ENCODE measurements around the gene MRPS24.
A peak's percentile ranks its signal among the peaks of the same experiment; 100 is the strongest.

Gene MRPS24

DNA sequence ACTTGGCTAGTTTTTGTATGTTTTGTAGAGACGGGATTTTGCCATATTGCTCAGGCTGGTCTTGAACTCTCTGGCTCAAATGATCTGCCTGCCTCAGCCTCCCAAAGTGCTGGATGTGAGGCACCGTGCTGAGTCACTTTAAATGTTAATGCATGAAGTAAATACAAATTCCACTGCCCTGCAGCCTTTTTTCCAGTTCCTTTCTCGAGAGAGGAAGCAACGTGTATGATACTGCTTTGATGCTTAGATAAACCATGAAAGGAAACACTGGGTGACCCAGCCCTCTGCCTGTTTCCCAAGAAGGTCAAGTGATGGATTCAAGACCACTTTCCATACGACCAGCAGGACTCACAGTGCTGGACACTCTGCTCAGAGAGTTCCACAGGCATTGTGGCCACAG lies 11.3 kb upstream of the MRPS24 start:
- H2BK120ac ChIP-seq (ENCODE audit: low read depth, low read length) = no peak overlapping the region
- H4K5ac ChIP-seq (ENCODE audit: low read length) = no peak overlapping the region
- WGBS (ENCODE audit: extremely low coverage, insufficient coverage, low lambda C conversion rate) = no CpG with 5 or more reads among the region's 5 CpGs
- DNase-seq = peak; percentile 8
- H3K23ac ChIP-seq (ENCODE audit: low read length) = no peak overlapping the region
- no peak overlapping the region for H3K9ac ChIP-seq (ENCODE audit: low read length)
- H3K18ac ChIP-seq (ENCODE audit: low read length) = no peak overlapping the region
- H3K56ac ChIP-seq (ENCODE audit: low read length) = no peak overlapping the region
- no peaks in the 10 kb centered on the region for H3K79me1 ChIP-seq (ENCODE audit: low read length)
- no peak overlapping the region for H3K27ac ChIP-seq (ENCODE audit: low read depth, low read length)
- no peaks in the 10 kb centered on the region for H3K79me2 ChIP-seq (ENCODE audit: control insufficient read depth, insufficient read depth, low read length)
- H2BK5ac ChIP-seq (ENCODE audit: low read length) = no peak overlapping the region
- H3K4ac ChIP-seq (ENCODE audit: low read depth, low read length) = no peak overlapping the region
- H3K4me3 ChIP-seq (ENCODE audit: low read length) = no peak overlapping the region
- H4K8ac ChIP-seq (ENCODE audit: low read depth, low read length) = no peak overlapping the region
- no peaks in the 10 kb centered on the region for H3K4me1 ChIP-seq (ENCODE audit: control insufficient read depth, low read depth, low read length)
- no peak overlapping the region for H3K4me2 ChIP-seq (ENCODE audit: low read length)
- no peak overlapping the region for H2BK15ac ChIP-seq (replicated peaks; ENCODE audit: low read depth)
- H3K27me3 ChIP-seq (ENCODE audit: insufficient read depth, low read length, poor library complexity) = no peaks in the 10 kb centered on the region
- H2AK5ac ChIP-seq (ENCODE audit: low read length) = no peak overlapping the region
- peaks cover 1% of the 10 kb centered on the region for H3K36me3 ChIP-seq (ENCODE audit: control insufficient read depth, insufficient read depth, low read length)

DNA sequence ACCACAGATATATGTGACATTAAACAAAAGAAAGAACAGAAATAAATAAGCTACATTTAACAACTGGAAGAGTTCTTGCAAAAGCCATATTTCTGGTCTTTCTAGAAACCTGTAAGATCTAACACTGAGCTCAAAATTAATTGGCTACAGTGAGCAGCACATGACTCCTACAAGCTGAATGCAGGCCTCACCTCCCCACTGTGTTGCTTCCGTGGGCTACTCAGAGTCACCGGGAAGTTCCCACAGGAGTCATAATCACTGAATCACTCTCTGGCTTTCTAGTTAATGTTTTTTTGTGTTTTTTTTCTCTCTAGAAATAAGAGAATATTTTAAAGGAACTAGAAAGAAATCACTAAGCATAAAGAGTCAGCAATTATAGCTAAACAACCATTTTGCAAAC lies 10.2 kb upstream of the MRPS24 start:
- no peak overlapping the region for H2AK5ac ChIP-seq (ENCODE audit: low read length)
- H2BK15ac ChIP-seq (replicated peaks; ENCODE audit: low read depth) = no peak overlapping the region
- peaks cover 1% of the 10 kb centered on the region for H3K36me3 ChIP-seq (ENCODE audit: control insufficient read depth, insufficient read depth, low read length)
- H3K79me1 ChIP-seq (ENCODE audit: low read length) = no peaks in the 10 kb centered on the region
- H3K4me3 ChIP-seq (ENCODE audit: low read length) = no peak overlapping the region
- H4K8ac ChIP-seq (ENCODE audit: low read depth, low read length) = no peak overlapping the region
- no peak overlapping the region for H3K4me2 ChIP-seq (ENCODE audit: low read length)
- no peaks in the 10 kb centered on the region for H3K4me1 ChIP-seq (ENCODE audit: control insufficient read depth, low read depth, low read length)
- H3K18ac ChIP-seq (ENCODE audit: low read length) = no peak overlapping the region
- no peaks in the 10 kb centered on the region for H3K79me2 ChIP-seq (ENCODE audit: control insufficient read depth, insufficient read depth, low read length)
- no peak overlapping the region for H3K9ac ChIP-seq (ENCODE audit: low read length)
- H3K4ac ChIP-seq (ENCODE audit: low read depth, low read length) = no peak overlapping the region
- H3K56ac ChIP-seq (ENCODE audit: low read length) = no peak overlapping the region
- no peak for DNase-seq
- no peak overlapping the region for H3K23ac ChIP-seq (ENCODE audit: low read length)
- H2BK5ac ChIP-seq (ENCODE audit: low read length) = no peak overlapping the region
- no peaks in the 10 kb centered on the region for H3K27me3 ChIP-seq (ENCODE audit: insufficient read depth, low read length, poor library complexity)
- H4K5ac ChIP-seq (ENCODE audit: low read length) = no peak overlapping the region
- H3K27ac ChIP-seq (ENCODE audit: low read depth, low read length) = no peak overlapping the region
- H2BK120ac ChIP-seq (ENCODE audit: low read depth, low read length) = no peak overlapping the region
- no CpG with 5 or more reads among the region's 2 CpGs for WGBS (ENCODE audit: extremely low coverage, insufficient coverage, low lambda C conversion rate)

DNA sequence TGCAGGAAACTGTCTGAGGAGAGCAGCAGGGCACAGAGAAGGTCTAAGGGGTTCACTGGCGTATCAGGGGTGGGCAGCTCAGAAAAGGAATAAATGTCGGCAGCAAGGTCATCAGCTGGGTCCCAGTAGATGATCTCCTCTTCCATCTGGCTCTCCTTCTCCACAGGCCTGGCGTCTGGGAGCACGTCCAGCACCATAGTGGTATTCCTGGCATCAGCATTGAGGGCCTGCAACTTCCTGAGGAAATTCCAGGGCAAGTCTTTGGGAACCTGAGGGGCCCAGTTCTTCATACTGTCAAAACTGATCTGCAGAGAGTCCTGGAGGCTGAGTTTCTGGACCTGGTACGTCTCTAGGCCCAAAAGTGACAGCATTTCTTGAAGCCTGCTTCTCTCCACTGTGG lies 9.6 kb upstream of the MRPS24 start:
- Histone ChIP-seq H3K36me3 (ENCODE audit: control insufficient read depth, insufficient read depth, low read length) (peaks cover 1% of the 10 kb centered on the region), H3K79me1 (ENCODE audit: low read length) (no peaks in the 10 kb centered on the region), H3K27ac (ENCODE audit: low read depth, low read length) (no peak overlapping the region), H3K79me2 (ENCODE audit: control insufficient read depth, insufficient read depth, low read length) (no peaks in the 10 kb centered on the region), H3K4me3 (ENCODE audit: low read length) (no peak overlapping the region), H3K4ac (ENCODE audit: low read depth, low read length) (no peak overlapping the region), H2BK120ac (ENCODE audit: low read depth, low read length) (no peak overlapping the region), H4K5ac (ENCODE audit: low read length) (no peak overlapping the region), H2BK5ac (ENCODE audit: low read length) (no peak overlapping the region), H3K18ac (ENCODE audit: low read length) (no peak overlapping the region), H2BK15ac (replicated peaks; ENCODE audit: low read depth) (no peak overlapping the region), H3K23ac (ENCODE audit: low read length) (no peak overlapping the region), H2AK5ac (ENCODE audit: low read length) (no peak overlapping the region), H3K56ac (ENCODE audit: low read length) (no peak overlapping the region), H3K27me3 (ENCODE audit: insufficient read depth, low read length, poor library complexity) (no peaks in the 10 kb centered on the region), H3K4me2 (ENCODE audit: low read length) (no peak overlapping the region), H3K9ac (ENCODE audit: low read length) (no peak overlapping the region), H3K4me1 (ENCODE audit: control insufficient read depth, low read depth, low read length) (no peaks in the 10 kb centered on the region), H4K8ac (ENCODE audit: low read depth, low read length) (no peak overlapping the region)
- WGBS (ENCODE audit: extremely low coverage, insufficient coverage, low lambda C conversion rate) = no CpG with 5 or more reads among the region's 5 CpGs
- no peak for DNase-seq

DNA sequence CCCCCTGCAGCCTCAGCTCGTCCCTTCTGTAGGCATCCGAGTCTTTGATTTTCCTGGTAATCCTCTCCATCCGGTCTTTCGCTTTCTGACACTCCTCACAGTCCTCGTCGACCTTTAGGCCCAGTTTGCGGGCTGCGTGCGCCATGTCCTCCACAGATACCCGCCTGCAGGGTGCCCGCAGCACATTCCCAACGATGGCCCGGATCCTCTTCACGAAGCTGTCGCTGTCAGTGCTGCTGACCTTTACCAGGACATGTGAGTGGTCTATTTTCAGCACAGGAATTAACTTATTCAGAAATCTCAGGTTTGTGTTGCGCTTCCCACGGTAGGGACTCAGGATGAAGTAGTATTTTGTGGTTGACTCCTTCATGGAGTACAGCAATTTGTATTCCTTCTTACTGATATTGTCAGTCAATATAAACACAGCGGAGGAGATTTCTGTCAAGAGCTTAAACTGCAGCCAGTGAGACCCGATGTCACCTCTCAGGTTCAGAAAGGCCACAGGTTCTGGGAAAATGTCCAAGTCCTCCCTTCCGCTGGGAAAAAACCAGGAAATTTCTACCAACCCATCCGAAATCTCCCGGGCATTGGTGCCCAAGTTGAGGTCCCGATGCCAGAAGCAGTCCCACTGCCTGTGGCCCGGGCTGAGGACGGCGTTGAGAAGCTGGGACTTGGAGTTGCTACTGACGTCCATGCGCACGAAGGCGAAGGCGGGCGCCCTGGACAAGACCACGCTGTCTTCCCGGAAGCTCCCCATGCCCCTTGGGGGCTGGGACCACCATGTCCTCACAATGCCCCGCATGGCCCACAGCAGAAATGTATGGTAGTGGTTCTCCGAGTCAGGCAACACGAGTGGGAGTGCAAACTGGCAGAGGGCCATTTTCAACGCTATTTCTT lies 8.9 kb upstream of the MRPS24 start:
- no CpG with 5 or more reads among the region's 38 CpGs for WGBS (ENCODE audit: extremely low coverage, insufficient coverage, low lambda C conversion rate)
- H2BK5ac ChIP-seq (ENCODE audit: low read length) = no peak overlapping the region
- H3K56ac ChIP-seq (ENCODE audit: low read length) = no peak overlapping the region
- no peak overlapping the region for H3K4ac ChIP-seq (ENCODE audit: low read depth, low read length)
- no peaks in the 10 kb centered on the region for H3K79me1 ChIP-seq (ENCODE audit: low read length)
- no peaks in the 10 kb centered on the region for H3K27me3 ChIP-seq (ENCODE audit: insufficient read depth, low read length, poor library complexity)
- H4K5ac ChIP-seq (ENCODE audit: low read length) = no peak overlapping the region
- H2BK120ac ChIP-seq (ENCODE audit: low read depth, low read length) = no peak overlapping the region
- H3K4me2 ChIP-seq (ENCODE audit: low read length) = no peak overlapping the region
- peaks cover 1% of the 10 kb centered on the region for H3K36me3 ChIP-seq (ENCODE audit: control insufficient read depth, insufficient read depth, low read length)
- H3K18ac ChIP-seq (ENCODE audit: low read length) = no peak overlapping the region
- H3K4me3 ChIP-seq (ENCODE audit: low read length) = no peak overlapping the region
- no peak overlapping the region for H3K23ac ChIP-seq (ENCODE audit: low read length)
- no peak overlapping the region for H4K8ac ChIP-seq (ENCODE audit: low read depth, low read length)
- H3K27ac ChIP-seq (ENCODE audit: low read depth, low read length) = no peak overlapping the region
- no peak for DNase-seq
- H3K9ac ChIP-seq (ENCODE audit: low read length) = no peak overlapping the region
- H3K79me2 ChIP-seq (ENCODE audit: control insufficient read depth, insufficient read depth, low read length) = no peaks in the 10 kb centered on the region
- H2BK15ac ChIP-seq (replicated peaks; ENCODE audit: low read depth) = no peak overlapping the region
- no peaks in the 10 kb centered on the region for H3K4me1 ChIP-seq (ENCODE audit: control insufficient read depth, low read depth, low read length)
- H2AK5ac ChIP-seq (ENCODE audit: low read length) = no peak overlapping the region

DNA sequence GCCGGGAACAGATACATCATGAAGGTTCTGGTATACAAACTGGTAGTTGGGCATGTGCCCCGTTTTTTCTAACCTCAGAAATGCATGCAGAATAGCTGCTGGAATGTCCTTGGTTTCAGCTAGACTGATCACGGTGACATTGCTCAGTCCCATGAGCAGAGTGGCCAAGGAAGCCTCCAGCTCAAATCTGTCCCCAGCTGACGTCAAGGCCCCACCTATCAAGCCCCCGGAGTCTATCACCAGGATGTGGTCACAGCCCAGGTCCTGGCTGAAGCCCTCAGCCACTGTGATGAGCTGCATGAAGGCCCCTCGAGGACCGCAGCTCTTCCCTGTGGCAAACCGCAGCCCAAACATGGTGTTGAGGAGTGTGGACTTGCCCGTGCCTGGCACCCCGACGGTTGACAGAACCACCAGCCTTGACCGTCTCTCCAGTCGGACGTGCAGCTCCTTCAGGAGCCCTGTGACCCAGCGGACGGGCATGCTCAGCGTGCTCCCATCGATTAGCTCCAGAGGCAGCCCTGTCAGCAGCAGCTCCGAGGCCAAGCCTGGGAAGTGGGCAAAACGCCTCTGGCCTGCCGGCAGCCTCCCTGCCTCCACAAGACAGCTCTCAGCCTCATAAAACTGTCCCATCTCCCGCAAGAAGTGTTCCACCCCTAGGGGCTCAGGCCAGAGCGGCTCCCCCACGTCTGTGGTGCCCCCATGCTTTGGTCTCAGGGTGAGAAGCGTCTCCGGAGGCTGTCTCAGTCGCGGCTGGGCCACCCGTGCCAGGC lies 7.8 kb upstream of the MRPS24 start:
- Histone ChIP-seq H3K4ac (ENCODE audit: low read depth, low read length) (no peak overlapping the region), H3K23ac (ENCODE audit: low read length) (no peak overlapping the region), H3K27ac (ENCODE audit: low read depth, low read length) (no peak overlapping the region), H2BK5ac (ENCODE audit: low read length) (no peak overlapping the region), H3K18ac (ENCODE audit: low read length) (no peak overlapping the region), H3K27me3 (ENCODE audit: insufficient read depth, low read length, poor library complexity) (no peaks in the 10 kb centered on the region), H3K4me1 (ENCODE audit: control insufficient read depth, low read depth, low read length) (no peaks in the 10 kb centered on the region), H3K36me3 (ENCODE audit: control insufficient read depth, insufficient read depth, low read length) (peaks cover 1% of the 10 kb centered on the region), H3K79me2 (ENCODE audit: control insufficient read depth, insufficient read depth, low read length) (no peaks in the 10 kb centered on the region), H3K79me1 (ENCODE audit: low read length) (no peaks in the 10 kb centered on the region), H3K4me3 (ENCODE audit: low read length) (no peak overlapping the region), H3K9ac (ENCODE audit: low read length) (no peak overlapping the region), H4K8ac (ENCODE audit: low read depth, low read length) (no peak overlapping the region), H2BK15ac (replicated peaks; ENCODE audit: low read depth) (no peak overlapping the region), H4K5ac (ENCODE audit: low read length) (no peak overlapping the region), H3K4me2 (ENCODE audit: low read length) (no peak overlapping the region), H2BK120ac (ENCODE audit: low read depth, low read length) (no peak overlapping the region), H2AK5ac (ENCODE audit: low read length) (no peak overlapping the region), H3K56ac (ENCODE audit: low read length) (no peak overlapping the region)
- WGBS (ENCODE audit: extremely low coverage, insufficient coverage, low lambda C conversion rate) = no CpG with 5 or more reads among the region's 29 CpGs
- DNase-seq = no peak

Measured in mesendoderm (in vitro differentiated cells).